Measurements from ENCODE around the gene CSMD2.

The CSMD2 gene

GRCh38 chr1:33718186-33718585, 446.8 kb downstream of the CSMD2 start (continued):
- TF ChIP-seq POU6F1 (CRISPR knock-in tag; IDR thresholded peaks at IDR 0.05; ENCODE audit: borderline replicate concordance, low read depth) (no peak), PATZ1 (CRISPR knock-in tag; IDR thresholded peaks at IDR 0.05; ENCODE audit: borderline replicate concordance) (no peak)

- TF ChIP-seq ISL1 (CRISPR knock-in tag; IDR thresholded peaks at IDR 0.05) (no peak), OSR1 (CRISPR knock-in tag; IDR thresholded peaks at IDR 0.05) (no peak), TCF4 (CRISPR knock-in tag; IDR thresholded peaks at IDR 0.05; ENCODE audit: borderline replicate concordance) (no peak), CSRNP3 (CRISPR knock-in tag; IDR thresholded peaks at IDR 0.05) (no peak), CSDC2 (CRISPR knock-in tag; IDR thresholded peaks at IDR 0.05) (no peak), ESRRG (CRISPR knock-in tag; IDR thresholded peaks at IDR 0.05) (no peak), PATZ1 (CRISPR knock-in tag; IDR thresholded peaks at IDR 0.05; ENCODE audit: borderline replicate concordance) (no peak)
- ATAC-seq: no peak
Observed at GRCh38 chr1:33716976-33717688, 447.9 kb downstream of the CSMD2 start.

GRCh38 chr1:33715195-33715811, 449.7 kb downstream of the CSMD2 start:
- ATAC-seq: no peak
- TF ChIP-seq PPARA (CRISPR knock-in tag; IDR thresholded peaks at IDR 0.05; ENCODE audit: borderline replicate concordance) (no peak), ESRRG (CRISPR knock-in tag; IDR thresholded peaks at IDR 0.05) (no peak), TCF4 (CRISPR knock-in tag; IDR thresholded peaks at IDR 0.05; ENCODE audit: borderline replicate concordance) (no peak), ZFP30 (CRISPR knock-in tag; IDR thresholded peaks at IDR 0.05) (no peak), ISL1 (CRISPR knock-in tag; IDR thresholded peaks at IDR 0.05) (no peak), GLIS3 (CRISPR knock-in tag; IDR thresholded peaks at IDR 0.05) (no peak), POU6F1 (CRISPR knock-in tag; IDR thresholded peaks at IDR 0.05; ENCODE audit: borderline replicate concordance, low read depth) (no peak), ARNTL (CRISPR knock-in tag; IDR thresholded peaks at IDR 0.05; ENCODE audit: borderline replicate concordance, low read depth) (no peak), CSRNP3 (CRISPR knock-in tag; IDR thresholded peaks at IDR 0.05) (no peak), ZFP3 (CRISPR knock-in tag; IDR thresholded peaks at IDR 0.05) (no peak), TOX (CRISPR knock-in tag; IDR thresholded peaks at IDR 0.05; ENCODE audit: borderline replicate concordance) (no peak), ZNF565 (CRISPR knock-in tag; conservative IDR thresholded peaks at IDR 0.05; ENCODE audit: low read depth) (no peak), SNAI2 (CRISPR knock-in tag; IDR thresholded peaks at IDR 0.05) (no peak), PATZ1 (CRISPR knock-in tag; IDR thresholded peaks at IDR 0.05; ENCODE audit: borderline replicate concordance) (no peak), CSDC2 (CRISPR knock-in tag; IDR thresholded peaks at IDR 0.05) (no peak), ZC3H10 (CRISPR knock-in tag; IDR thresholded peaks at IDR 0.05) (no peak), RARB (CRISPR knock-in tag; IDR thresholded peaks at IDR 0.05) (no peak), OSR1 (CRISPR knock-in tag; IDR thresholded peaks at IDR 0.05) (no peak)

Data from SK-N-SH treated with all-trans-retinoic acid at 6 μM for 48 hours (cell line).